Endothelial cell of umbilical vein (primary cell): ENCODE measurements around the gene SNAPC4. TPM values are rescaled to one million over a fixed set of nuclear protein-coding genes. Genes with fewer than 3 reads are reported as not detected.

ENCODE experiments used
- BruUV-seq: library from RNA; stranded (reverse); fragments of 400-500 nt; replicated peaks from 2 replicates; lab custom pipeline; 2021; lab: Mats Ljungman, UMichigan
- CTCF ChIA-PET: fragments of 300-600, 350-600 bp; sonication (Branson Sonifier 250); formaldehyde crosslinking; loops from one replicate; lab custom pipeline; 2021; ENCODE audit warnings: antibody characterized with exemption, inconsistent platforms; lab: Charles Lee
- POLR2A ChIA-PET: fragments of 300-600, 350-600 bp; sonication (Branson Sonifier 250); formaldehyde crosslinking; loops from one replicate; lab custom pipeline; 2021; ENCODE audit warnings: antibody characterized with exemption, inconsistent platforms; lab: Charles Lee
- DNase-seq: peaks from one replicate; pipeline ENCODE4 v3.0.0-alpha.2; 2011; ENCODE audit warnings: low read depth, low spot score
- FAIRE-seq: peaks from 2 replicates; lab custom pipeline; 2011; peaks lifted over from hg19 to GRCh38; lab: Jason Lieb, UNC
- H2AFZ ChIP-seq: 2 replicates; pipeline ENCODE4 v1.6.0; 2012; ENCODE audit warnings: low read depth, low read length, control low read depth, inconsistent platforms
- H3K27ac ChIP-seq: 2 replicates; pipeline ENCODE4 v1.5.1; 2011; ENCODE audit warnings: low read depth, mild to moderate bottlenecking, control low read depth, low read length, moderate library complexity; ENCODE audit not compliant: insufficient read depth
- H3K27me3 ChIP-seq, 2 experiments: 2 replicates each; pipeline versions ENCODE4 v1.6.0 to v1.6.1; 2011; ENCODE audit warnings: low read length in 2 of 2, mixed read lengths in 1 of 2; ENCODE audit not compliant: control insufficient read depth in 2 of 2, insufficient read depth in 2 of 2
- H3K36me3 ChIP-seq, 2 experiments: 2 replicates in 1 of 2; 3 replicates in 1 of 2; pipeline ENCODE4 v1.5.1; 2011; ENCODE audit warnings: low read length in 2 of 2, mild to moderate bottlenecking in 1 of 2, moderate library complexity in 1 of 2; ENCODE audit not compliant: control insufficient read depth in 2 of 2, insufficient read depth in 2 of 2; ENCODE audit errors: extremely low read depth in 1 of 2
- H3K4me1 ChIP-seq: 3 replicates; pipeline ENCODE4 v1.5.1; 2011; ENCODE audit warnings: mild to moderate bottlenecking, low read length; ENCODE audit not compliant: control insufficient read depth, insufficient read depth; ENCODE audit errors: extremely low read depth
- H3K4me2 ChIP-seq: 2 replicates; pipeline ENCODE4 v1.6.1; 2011; ENCODE audit warnings: low read length, control low read depth, mixed read lengths; ENCODE audit not compliant: insufficient read depth
- H3K4me3 ChIP-seq, 3 experiments: fragments of 200-600 bp in 1 of 3; sonication (generic), shearing (Covaris generic) in 1 of 3; replicated peaks in 1 of 3; 2 replicates each; pipeline ENCODE4 v1.5.1; 2011 to 2016; ENCODE audit warnings: control low read depth in 3 of 3, low read length in 3 of 3, mild to moderate bottlenecking in 2 of 3, inconsistent platforms in 1 of 3, low read depth in 1 of 3, moderate library complexity in 1 of 3; ENCODE audit not compliant: insufficient read depth in 1 of 3
- H3K79me2 ChIP-seq: 2 replicates; pipeline ENCODE4 v1.6.0; 2012; ENCODE audit warnings: low read length, inconsistent platforms; ENCODE audit not compliant: control insufficient read depth, insufficient read depth
- H3K9ac ChIP-seq: replicated peaks from 2 replicates; pipeline ENCODE3; 2011; ENCODE audit warnings: low read length, control low read depth; ENCODE audit not compliant: insufficient read depth; ENCODE audit errors: extremely low read depth
- H3K9me1 ChIP-seq: replicated peaks from 3 replicates; pipeline ENCODE4 v1.6.0; 2011; ENCODE audit warnings: mild to moderate bottlenecking, low read length; ENCODE audit not compliant: control insufficient read depth, insufficient read depth; ENCODE audit errors: extremely low read depth
- H3K9me3 ChIP-seq: replicated peaks from 2 replicates; pipeline ENCODE4 v1.5.1; 2012; ENCODE audit warnings: low read length, inconsistent platforms; ENCODE audit not compliant: control insufficient read depth, insufficient read depth
- H4K20me1 ChIP-seq: replicated peaks from 2 replicates; pipeline ENCODE3; 2011; ENCODE audit warnings: mild to moderate bottlenecking, low read length; ENCODE audit not compliant: control insufficient read depth, insufficient read depth; ENCODE audit errors: extremely low read depth
- EZH2 ChIP-seq: IDR thresholded peaks from 2 replicates; pipeline ENCODE4 v1.6.1; 2012; ENCODE audit warnings: borderline replicate concordance, low read depth, mild to moderate bottlenecking, moderate library complexity, low read length, inconsistent platforms; ENCODE audit not compliant: severe bottlenecking
- FOS ChIP-seq: IDR thresholded peaks from 2 replicates; pipeline ENCODE4 v1.6.1; 2011; ENCODE audit warnings: mild to moderate bottlenecking, low read length, moderate library complexity, borderline replicate concordance; ENCODE audit not compliant: insufficient read depth
- GATA2 ChIP-seq: IDR thresholded peaks from 2 replicates; pipeline ENCODE4 v1.7.0; 2011; ENCODE audit warnings: low read depth, mild to moderate bottlenecking, moderate library complexity, mixed read lengths, low read length; ENCODE audit not compliant: insufficient read length, insufficient read depth
- JUN ChIP-seq: IDR thresholded peaks from 2 replicates; pipeline ENCODE4 v1.6.1; 2011; ENCODE audit warnings: borderline replicate concordance, low read depth; ENCODE audit not compliant: insufficient read length, insufficient read depth
- MYC ChIP-seq: IDR thresholded peaks from one replicate; pipeline ENCODE4 v1.6.1; 2011; ENCODE audit warnings: mild to moderate bottlenecking, low read depth, low read length
- POLR2A ChIP-seq: IDR thresholded peaks from 2 replicates; pipeline ENCODE4 v1.6.1; 2012; ENCODE audit warnings: low read depth, mild to moderate bottlenecking, control low read depth, low read length
- POLR2AphosphoS5 ChIP-seq: IDR thresholded peaks from 2 replicates; pipeline ENCODE4 v1.6.1; 2012; ENCODE audit warnings: low read depth, mild to moderate bottlenecking, control low read depth, low read length, moderate library complexity; ENCODE audit not compliant: insufficient read depth
- dilution Hi-C: fragments of 300-500 bp; cut with MboI; formaldehyde crosslinking; loops from one replicate; pipeline ENCODE4 v1.15.0; 2019; ENCODE audit warnings: low sequenced_read_pairs; ENCODE audit not compliant: extremely low pct_ligation_motif_present
- intact Hi-C: fragments of 100-400 bp; cut with micrococcal nuclease; formaldehyde crosslinking; loops from one replicate; pipeline ENCODE4 v1.10.0; 2022
- polyA plus RNA-seq, 4 experiments: library from polyadenylated mRNA; depleted of rRNA in 3 of 4; stranded (reverse) in 3 of 4; unstranded in 1 of 4; fragments of >200 nt; gene quantifications; 2 replicates each; pipeline versions ENCODE4 v1.2.1 to v1.2.3, GENCODE V29; 2011 to 2012; ENCODE audit warnings: missing spikeins in 1 of 4
- total RNA-seq: library from RNA; stranded (reverse); gene quantifications from 2 replicates; pipeline ENCODE4 v1.2.3, GENCODE V29; 2021
- TF ChIP-seq, protein P1 (sequence below): IDR thresholded peaks from 2 replicates; pipeline ENCODE4 v1.6.1; 2011; ENCODE audit not compliant: insufficient read depth, insufficient read length
- TF ChIP-seq, protein P2 (sequence below), 2 donors: IDR thresholded peaks; 1 replicate in 1 of 2; 2 replicates in 1 of 2; pipeline ENCODE4 v1.5.1; 2011; ENCODE audit warnings: low read length in 2 of 2, mild to moderate bottlenecking in 2 of 2, moderate library complexity in 2 of 2, control low read depth in 1 of 2, inconsistent platforms in 1 of 2, low read depth in 1 of 2; ENCODE audit not compliant: insufficient read depth in 1 of 2; ENCODE audit errors: extremely low read depth in 1 of 2

Gene SNAPC4
- total and polyA plus RNA-seq, 2 donors (not counting 3 experiments of a cell fraction or from before 2014, with no cell fraction given) = 6.7 to 17.5 TPM

- Histone ChIP-seq H3K36me3 (no peaks in the 10 kb centered on the region), H3K4me1 (peaks cover 7% of the 10 kb centered on the region), H3K4me3 (no peak overlapping the region), H3K27me3 (no peaks in the 10 kb centered on the region), H3K79me2 (peaks cover 3% of the 10 kb centered on the region), H3K9me1 (no peaks in the 10 kb centered on the region), H3K9ac (no peak overlapping the region), H2AFZ (no peak overlapping the region), H3K4me2 (no peak overlapping the region), H3K27ac (no peak overlapping the region), H3K9me3 (no peaks in the 10 kb centered on the region), H4K20me1 (no peaks in the 10 kb centered on the region)
- FAIRE-seq (no peak), DNase-seq (no peak)
- no TSS peak for BruUV-seq
- CTCF ChIA-PET = interaction anchor here (0.8 to 1.1 kb wide), 5 partner anchors 10 to 63 kb away, joined by 3 read pairs; no protein-coding TSS in a partner anchor
- POLR2A ChIA-PET = no interaction called here
- dilution Hi-C loops (no loop called here), intact Hi-C loops (no loop called here)
- TF ChIP-seq, protein P1, sequence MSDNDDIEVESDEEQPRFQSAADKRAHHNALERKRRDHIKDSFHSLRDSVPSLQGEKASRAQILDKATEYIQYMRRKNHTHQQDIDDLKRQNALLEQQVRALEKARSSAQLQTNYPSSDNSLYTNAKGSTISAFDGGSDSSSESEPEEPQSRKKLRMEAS = no peak
- TF ChIP-seq, protein P2, sequence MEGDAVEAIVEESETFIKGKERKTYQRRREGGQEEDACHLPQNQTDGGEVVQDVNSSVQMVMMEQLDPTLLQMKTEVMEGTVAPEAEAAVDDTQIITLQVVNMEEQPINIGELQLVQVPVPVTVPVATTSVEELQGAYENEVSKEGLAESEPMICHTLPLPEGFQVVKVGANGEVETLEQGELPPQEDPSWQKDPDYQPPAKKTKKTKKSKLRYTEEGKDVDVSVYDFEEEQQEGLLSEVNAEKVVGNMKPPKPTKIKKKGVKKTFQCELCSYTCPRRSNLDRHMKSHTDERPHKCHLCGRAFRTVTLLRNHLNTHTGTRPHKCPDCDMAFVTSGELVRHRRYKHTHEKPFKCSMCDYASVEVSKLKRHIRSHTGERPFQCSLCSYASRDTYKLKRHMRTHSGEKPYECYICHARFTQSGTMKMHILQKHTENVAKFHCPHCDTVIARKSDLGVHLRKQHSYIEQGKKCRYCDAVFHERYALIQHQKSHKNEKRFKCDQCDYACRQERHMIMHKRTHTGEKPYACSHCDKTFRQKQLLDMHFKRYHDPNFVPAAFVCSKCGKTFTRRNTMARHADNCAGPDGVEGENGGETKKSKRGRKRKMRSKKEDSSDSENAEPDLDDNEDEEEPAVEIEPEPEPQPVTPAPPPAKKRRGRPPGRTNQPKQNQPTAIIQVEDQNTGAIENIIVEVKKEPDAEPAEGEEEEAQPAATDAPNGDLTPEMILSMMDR (IDR thresholded peaks at IDR 0.05; ENCODE audit: extremely low read depth in 1 of 2, insufficient read depth in 1 of 2, low read depth in 1 of 2, low read length in 2 of 2) = no peak
- TF ChIP-seq JUN (no peak), GATA2 (no peak), MYC (no peak), EZH2 (no peak), FOS (no peak), POLR2AphosphoS5 (no peak), POLR2A (no peak)
Measured at GRCh38 chr9:136366826-136367225, 33.1 kb downstream of the SNAPC4 start.
